SU-DHL-6 (cell line): ENCODE data around the gene HECTD4.

Experiments used
- CTCF ChIP-seq: fragments of 200-600 bp; sonication (generic); IDR thresholded peaks from one replicate; pipeline ENCODE4 v1.5.1; 2017; ENCODE audit warnings: antibody characterized with exemption, mild to moderate bottlenecking, low read length, moderate library complexity; ENCODE audit not compliant: insufficient read depth, poor library complexity, severe bottlenecking
- EZH2phosphoT487 ChIP-seq: fragments of 200-600 bp; sonication (generic), shearing (Covaris generic); conservative IDR thresholded peaks from 2 replicates; pipeline ENCODE4 v1.6.1; 2018; ENCODE audit warnings: mild to moderate bottlenecking, antibody characterized with exemption, low read length, moderate library complexity, mixed read lengths

GRCh38 chr12:112206944-112207343 is 175.3 kb downstream of the HECTD4 start:
- TF ChIP-seq CTCF = no peak
- no peak for TF ChIP-seq EZH2phosphoT487
